ENCODE measurements around the gene PVRIG. TPM values are rescaled to one million over a fixed set of nuclear protein-coding genes. Genes with fewer than 3 reads are reported as not detected.
"Not testable (repeated sequence)": the region's sequence is repeated elsewhere in the genome, so short reads cannot be mapped to it uniquely, and the experiment has no call there.

The PVRIG gene
- polyA plus RNA-seq, 2 donors, result 0.24 to 0.31 TPM

GRCh38 chr7:100192969-100193368, 26.8 kb upstream of the PVRIG start:
- Histone ChIP-seq H3K27ac (ENCODE audit: low read depth in 2 of 2, low read length in 1 of 2) (no peak overlapping the region), H3K36me3 (ENCODE audit: control insufficient read depth in 2 of 2, insufficient read depth in 2 of 2, low read length in 1 of 2) (no peaks in the 10 kb centered on the region)
- WGBS, 2 donors, result 84 to 94% methylated on average over 3 of the region's 3 CpGs

DNA sequence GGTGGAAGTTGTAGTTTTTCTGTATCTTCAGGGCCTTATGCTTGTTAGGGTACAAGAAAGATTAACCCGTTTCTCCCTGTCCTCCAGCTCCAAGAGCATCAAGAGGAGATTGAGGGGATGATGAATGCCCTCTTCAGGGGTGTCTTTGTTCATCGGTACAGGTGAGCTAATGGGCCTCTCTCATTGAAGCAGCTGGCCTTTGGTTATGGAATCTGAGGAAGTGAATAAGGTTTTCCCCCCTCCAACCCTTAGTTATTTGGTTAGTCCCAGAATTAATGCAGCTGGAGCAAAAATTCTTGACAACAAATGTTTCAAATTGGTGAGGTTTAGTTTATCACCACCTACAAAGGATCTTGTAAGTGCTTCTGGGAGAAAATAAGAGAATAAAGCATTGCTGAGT, 24.5 kb upstream of the PVRIG start:
- Histone ChIP-seq H3K36me3 (ENCODE audit: control insufficient read depth in 2 of 2, insufficient read depth in 2 of 2, low read length in 1 of 2) (no peaks in the 10 kb centered on the region), H3K27me3 (ENCODE audit: control insufficient read depth in 1 of 2, insufficient read depth in 2 of 2, low read length in 2 of 2) (no peaks in the 10 kb centered on the region), H3K4me1 (ENCODE audit: control insufficient read depth in 2 of 2, insufficient read depth in 2 of 2, low read length in 1 of 2) (no peaks in the 10 kb centered on the region), H3K27ac (ENCODE audit: low read depth in 2 of 2, low read length in 1 of 2) (no peak overlapping the region), H3K4me3 (ENCODE audit: low read depth in 1 of 2, low read length in 2 of 2) (no peak overlapping the region), H3K9me3 (ENCODE audit: control insufficient read depth in 2 of 2, insufficient read depth in 1 of 2, low read depth in 1 of 2, low read length in 1 of 2) (no peaks in the 10 kb centered on the region)
- WGBS, 2 donors, result 68 to 78% methylated on average over 2 of the region's 2 CpGs

More at GRCh38 chr7:100192969-100193368, 26.8 kb upstream of the PVRIG start:
- Histone ChIP-seq H3K27me3 (ENCODE audit: control insufficient read depth in 1 of 2, insufficient read depth in 2 of 2, low read length in 2 of 2) (no peaks in the 10 kb centered on the region), H3K9me3 (ENCODE audit: control insufficient read depth in 2 of 2, insufficient read depth in 1 of 2, low read depth in 1 of 2, low read length in 1 of 2) (no peaks in the 10 kb centered on the region), H3K4me3 (ENCODE audit: low read depth in 1 of 2, low read length in 2 of 2) (no peak overlapping the region), H3K4me1 (ENCODE audit: control insufficient read depth in 2 of 2, insufficient read depth in 2 of 2, low read length in 1 of 2) (no peaks in the 10 kb centered on the region)

DNA sequence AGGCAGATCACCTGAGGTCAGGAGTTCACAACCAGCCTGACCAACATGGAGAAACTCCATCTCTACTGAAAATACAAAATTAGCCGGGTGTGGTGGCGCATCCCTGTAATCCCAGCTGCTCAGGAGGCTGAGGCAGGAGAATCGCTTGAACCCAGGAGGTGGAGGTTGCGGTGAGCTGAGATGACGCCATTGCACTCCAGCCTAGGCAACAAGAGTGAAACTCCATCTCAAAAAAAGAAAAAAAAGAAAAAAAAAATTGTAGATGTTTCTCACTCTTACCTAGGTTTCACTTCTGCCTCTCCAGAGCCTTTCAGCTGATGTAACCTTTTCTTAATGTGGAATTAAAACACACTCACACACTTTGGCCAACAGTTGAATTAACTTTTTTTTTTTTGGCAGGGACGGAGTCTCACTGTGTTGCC, 23.8 kb upstream of the PVRIG start:
- H3K4me1 ChIP-seq (ENCODE audit: control insufficient read depth in 2 of 2, insufficient read depth in 2 of 2, low read length in 1 of 2); H3K9me3 ChIP-seq (ENCODE audit: control insufficient read depth in 2 of 2, insufficient read depth in 1 of 2, low read depth in 1 of 2, low read length in 1 of 2); H3K36me3 ChIP-seq (ENCODE audit: control insufficient read depth in 2 of 2, insufficient read depth in 2 of 2, low read length in 1 of 2); H3K27me3 ChIP-seq (ENCODE audit: control insufficient read depth in 1 of 2, insufficient read depth in 2 of 2, low read length in 2 of 2); H3K27ac ChIP-seq (ENCODE audit: low read depth in 2 of 2, low read length in 1 of 2); H3K4me3 ChIP-seq (ENCODE audit: low read depth in 1 of 2, low read length in 2 of 2): not testable (repeated sequence)
- WGBS, 2 donors, result 89 to 94% methylated on average over 6 of the region's 6 CpGs

DNA sequence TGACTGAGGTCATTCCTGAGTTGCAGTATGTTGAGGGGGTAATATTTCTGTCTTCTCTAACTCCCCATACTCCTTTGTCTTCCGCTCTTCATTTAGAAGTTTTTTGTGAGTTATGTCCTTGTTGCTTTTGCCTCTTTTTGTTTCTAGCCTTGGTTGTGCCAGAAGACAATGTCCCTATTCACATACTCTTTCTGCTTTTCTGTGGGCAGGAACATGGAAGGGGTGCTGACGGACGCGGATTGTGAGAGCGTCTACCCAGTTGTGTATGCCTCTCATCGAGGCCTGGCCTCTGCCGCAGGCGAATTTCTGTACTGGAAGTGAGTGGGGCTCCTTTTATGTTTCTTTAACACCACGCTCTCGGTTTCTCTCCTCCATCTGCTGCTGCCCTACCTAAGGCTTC, 21.5 kb upstream of the PVRIG start:
- 92 to 94% methylated on average over 10 of the region's 10 CpGs for WGBS, 2 donors

DNA sequence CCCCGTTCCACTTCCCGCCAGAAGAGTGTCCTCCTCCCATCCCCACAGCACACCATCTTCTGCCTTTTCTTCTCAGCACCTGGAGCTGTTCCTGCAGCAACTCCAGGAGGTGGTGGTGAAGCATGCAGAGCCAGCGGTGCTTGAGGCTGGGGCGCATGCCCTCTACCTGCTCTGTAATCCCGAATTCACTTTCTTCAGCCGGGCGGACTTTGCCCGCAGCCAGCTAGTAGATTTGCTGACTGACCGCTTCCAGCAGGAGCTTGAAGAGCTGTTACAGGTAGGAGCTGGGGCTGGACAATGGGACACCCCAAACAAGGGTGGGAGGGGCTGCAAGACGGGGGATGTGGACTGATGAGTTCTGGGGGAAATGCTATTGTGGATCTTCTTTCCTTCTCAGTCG, 19.1 kb upstream of the PVRIG start:
- no peak overlapping the region for H3K4me3 ChIP-seq (ENCODE audit: low read depth in 1 of 2, low read length in 2 of 2)
- H3K36me3 ChIP-seq (ENCODE audit: control insufficient read depth in 2 of 2, insufficient read depth in 2 of 2, low read length in 1 of 2), result no peaks in the 10 kb centered on the region
- 69 to 79% methylated on average over 11 of the region's 11 CpGs for WGBS, 2 donors
- no peak overlapping the region for H3K27ac ChIP-seq (ENCODE audit: low read depth in 2 of 2, low read length in 1 of 2)
- H3K27me3 ChIP-seq (ENCODE audit: control insufficient read depth in 1 of 2, insufficient read depth in 2 of 2, low read length in 2 of 2), result no peaks in the 10 kb centered on the region
- H3K4me1 ChIP-seq (ENCODE audit: control insufficient read depth in 2 of 2, insufficient read depth in 2 of 2, low read length in 1 of 2), result no peaks in the 10 kb centered on the region
- no peaks in the 10 kb centered on the region for H3K9me3 ChIP-seq (ENCODE audit: control insufficient read depth in 2 of 2, insufficient read depth in 1 of 2, low read depth in 1 of 2, low read length in 1 of 2)

More for the DNA sequence above, 21.5 kb upstream of the PVRIG start:
- Histone ChIP-seq H3K27ac (ENCODE audit: low read depth in 2 of 2, low read length in 1 of 2) (no peak overlapping the region), H3K27me3 (ENCODE audit: control insufficient read depth in 1 of 2, insufficient read depth in 2 of 2, low read length in 2 of 2) (no peaks in the 10 kb centered on the region), H3K4me1 (ENCODE audit: control insufficient read depth in 2 of 2, insufficient read depth in 2 of 2, low read length in 1 of 2) (no peaks in the 10 kb centered on the region), H3K9me3 (ENCODE audit: control insufficient read depth in 2 of 2, insufficient read depth in 1 of 2, low read depth in 1 of 2, low read length in 1 of 2) (no peaks in the 10 kb centered on the region), H3K36me3 (ENCODE audit: control insufficient read depth in 2 of 2, insufficient read depth in 2 of 2, low read length in 1 of 2) (no peaks in the 10 kb centered on the region), H3K4me3 (ENCODE audit: low read depth in 1 of 2, low read length in 2 of 2) (no peak overlapping the region)

DNA sequence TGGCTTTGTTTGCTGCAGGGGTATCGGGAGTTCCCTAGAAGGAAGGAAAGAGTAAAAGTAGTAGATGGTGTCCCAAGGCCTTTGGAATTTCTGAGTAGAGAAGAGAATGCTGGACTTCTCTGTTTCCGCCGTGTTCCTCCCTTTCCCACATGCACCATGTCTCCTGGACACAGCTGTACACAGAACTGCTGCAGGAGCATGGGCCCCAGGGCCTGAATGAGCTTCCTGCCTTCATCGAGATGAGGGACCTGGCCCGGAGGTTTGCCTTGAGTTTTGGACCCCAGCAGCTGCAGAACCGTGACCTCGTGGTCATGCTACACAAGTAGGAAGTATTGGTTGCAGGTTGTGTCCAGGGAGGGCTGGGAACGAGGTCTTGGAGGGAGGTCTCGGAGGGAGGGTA, 15.3 kb upstream of the PVRIG start:
- H3K36me3 ChIP-seq (ENCODE audit: control insufficient read depth in 2 of 2, insufficient read depth in 2 of 2, low read length in 1 of 2), result no peaks in the 10 kb centered on the region
- WGBS, 2 donors, result 85 to 86% methylated on average over 9 of the region's 9 CpGs
- H3K27me3 ChIP-seq (ENCODE audit: control insufficient read depth in 1 of 2, insufficient read depth in 2 of 2, low read length in 2 of 2), result no peaks in the 10 kb centered on the region
- no peak overlapping the region for H3K27ac ChIP-seq (ENCODE audit: low read depth in 2 of 2, low read length in 1 of 2)
- H3K9me3 ChIP-seq (ENCODE audit: control insufficient read depth in 2 of 2, insufficient read depth in 1 of 2, low read depth in 1 of 2, low read length in 1 of 2), result no peaks in the 10 kb centered on the region
- H3K4me3 ChIP-seq (ENCODE audit: low read depth in 1 of 2, low read length in 2 of 2), result no peak overlapping the region
- H3K4me1 ChIP-seq (ENCODE audit: control insufficient read depth in 2 of 2, insufficient read depth in 2 of 2, low read length in 1 of 2), result no peaks in the 10 kb centered on the region

DNA sequence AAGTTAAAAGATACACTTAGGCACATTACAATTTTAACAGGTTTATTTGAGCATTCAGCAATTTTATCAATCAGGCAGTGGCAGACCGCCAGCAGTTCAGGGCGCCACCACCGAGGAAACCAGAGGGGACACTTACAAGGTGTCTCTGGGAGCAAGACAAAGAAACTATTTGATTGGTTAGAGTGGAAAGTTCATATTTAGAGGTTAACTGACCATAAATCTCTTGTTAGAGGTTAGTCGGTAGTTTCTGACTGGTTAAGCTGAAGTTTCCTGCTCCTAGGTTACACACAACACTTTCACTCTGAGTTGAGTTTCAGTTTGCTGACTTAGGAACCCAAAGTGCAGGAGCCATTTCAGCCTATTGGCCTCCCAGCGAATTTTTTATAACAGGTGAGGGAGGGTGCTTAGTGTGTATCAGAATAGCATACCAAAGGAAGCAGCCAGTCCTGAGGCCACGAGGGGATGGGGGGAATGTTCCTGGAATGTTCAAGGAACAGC, 10.8 kb upstream of the PVRIG start:
- no peaks in the 10 kb centered on the region for H3K36me3 ChIP-seq (ENCODE audit: control insufficient read depth in 2 of 2, insufficient read depth in 2 of 2, low read length in 1 of 2)
- no peaks in the 10 kb centered on the region for H3K9me3 ChIP-seq (ENCODE audit: control insufficient read depth in 2 of 2, insufficient read depth in 1 of 2, low read depth in 1 of 2, low read length in 1 of 2)
- WGBS, 2 donors, result 40 to 58% methylated on average over 6 of the region's 6 CpGs
- H3K27me3 ChIP-seq (ENCODE audit: control insufficient read depth in 1 of 2, insufficient read depth in 2 of 2, low read length in 2 of 2), result no peaks in the 10 kb centered on the region
- no peak overlapping the region for H3K27ac ChIP-seq (ENCODE audit: low read depth in 2 of 2, low read length in 1 of 2)
- no peaks in the 10 kb centered on the region for H3K4me1 ChIP-seq (ENCODE audit: control insufficient read depth in 2 of 2, insufficient read depth in 2 of 2, low read length in 1 of 2)
- no peak overlapping the region for H3K4me3 ChIP-seq (ENCODE audit: low read depth in 1 of 2, low read length in 2 of 2)

DNA sequence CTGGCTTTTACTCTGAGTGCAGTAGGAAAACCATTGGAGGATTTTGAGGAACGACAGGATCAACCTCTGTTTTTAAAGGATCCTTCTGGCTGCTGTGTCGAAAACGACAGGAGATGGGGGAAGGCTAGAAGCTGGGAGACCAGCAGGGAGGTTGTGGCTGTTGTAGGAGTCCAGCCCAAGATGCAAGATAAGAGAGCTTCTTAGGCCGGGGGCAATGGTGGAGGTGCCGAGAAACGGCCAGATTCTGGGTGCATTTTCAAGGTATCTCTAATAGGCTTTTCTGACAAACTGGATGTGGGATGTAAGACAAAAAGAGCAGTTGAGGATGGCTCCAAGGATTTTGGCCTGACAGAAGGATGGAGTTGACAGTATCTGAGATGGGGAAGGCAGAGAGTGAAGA, 10.3 kb upstream of the PVRIG start:
- Histone ChIP-seq H3K36me3 (ENCODE audit: control insufficient read depth in 2 of 2, insufficient read depth in 2 of 2, low read length in 1 of 2) (no peaks in the 10 kb centered on the region), H3K9me3 (ENCODE audit: control insufficient read depth in 2 of 2, insufficient read depth in 1 of 2, low read depth in 1 of 2, low read length in 1 of 2) (no peaks in the 10 kb centered on the region), H3K4me3 (ENCODE audit: low read depth in 1 of 2, low read length in 2 of 2) (no peak overlapping the region), H3K27ac (ENCODE audit: low read depth in 2 of 2, low read length in 1 of 2) (no peak overlapping the region), H3K27me3 (ENCODE audit: control insufficient read depth in 1 of 2, insufficient read depth in 2 of 2, low read length in 2 of 2) (no peaks in the 10 kb centered on the region), H3K4me1 (ENCODE audit: control insufficient read depth in 2 of 2, insufficient read depth in 2 of 2, low read length in 1 of 2) (no peaks in the 10 kb centered on the region)
- 62 to 63% methylated on average over 6 of the region's 6 CpGs for WGBS, 2 donors

DNA sequence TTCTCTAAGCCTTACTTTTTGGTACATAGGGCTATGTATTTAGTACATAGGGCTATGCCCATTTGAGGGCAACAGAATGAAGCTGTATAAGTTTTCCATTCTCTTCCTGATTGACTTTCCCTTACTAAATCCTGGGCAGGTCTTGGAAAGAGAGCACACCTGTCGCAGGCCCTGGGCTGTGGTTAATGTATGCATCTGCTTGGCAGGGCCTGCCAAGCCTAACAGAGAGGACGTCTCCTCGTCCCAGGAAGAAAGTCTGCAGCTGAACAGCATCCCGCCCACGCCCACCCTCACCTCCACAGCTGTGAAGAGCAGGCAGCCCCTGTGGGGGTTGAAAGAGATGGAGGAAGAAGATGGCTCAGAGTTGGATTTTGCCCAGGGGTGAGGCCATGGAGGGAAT, 8.9 kb upstream of the PVRIG start:
- Histone ChIP-seq H3K4me3 (ENCODE audit: low read depth in 1 of 2, low read length in 2 of 2) (no peak overlapping the region), H3K9me3 (ENCODE audit: control insufficient read depth in 2 of 2, insufficient read depth in 1 of 2, low read depth in 1 of 2, low read length in 1 of 2) (no peaks in the 10 kb centered on the region), H3K36me3 (ENCODE audit: control insufficient read depth in 2 of 2, insufficient read depth in 2 of 2, low read length in 1 of 2) (no peaks in the 10 kb centered on the region), H3K27me3 (ENCODE audit: control insufficient read depth in 1 of 2, insufficient read depth in 2 of 2, low read length in 2 of 2) (no peaks in the 10 kb centered on the region), H3K4me1 (ENCODE audit: control insufficient read depth in 2 of 2, insufficient read depth in 2 of 2, low read length in 1 of 2) (no peaks in the 10 kb centered on the region), H3K27ac (ENCODE audit: low read depth in 2 of 2, low read length in 1 of 2) (no peak overlapping the region)
- 67 to 75% methylated on average over 5 of the region's 5 CpGs for WGBS, 2 donors

DNA sequence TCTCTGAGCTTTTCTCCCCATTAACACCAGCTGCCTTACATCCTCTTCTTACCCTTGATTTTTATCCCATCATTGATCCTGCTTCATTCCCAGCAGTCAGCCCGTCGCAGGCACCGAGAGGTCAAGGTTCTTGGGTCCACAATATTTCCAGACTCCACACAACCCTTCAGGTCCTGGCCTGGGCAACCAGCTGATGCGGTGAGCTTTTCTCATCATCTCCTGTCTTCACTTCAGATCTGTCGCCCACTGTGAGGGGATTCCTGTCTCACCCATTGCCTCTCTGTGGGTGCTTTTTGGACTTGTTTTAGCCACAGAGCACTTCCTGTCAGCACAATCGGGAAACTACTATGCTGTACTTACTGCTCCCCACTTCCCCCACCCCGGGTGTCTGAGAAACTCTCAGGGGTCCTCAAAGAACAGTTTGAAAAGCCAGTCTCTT, 8.4 kb upstream of the PVRIG start:
- Histone ChIP-seq H3K27me3 (ENCODE audit: control insufficient read depth in 1 of 2, insufficient read depth in 2 of 2, low read length in 2 of 2) (no peaks in the 10 kb centered on the region), H3K9me3 (ENCODE audit: control insufficient read depth in 2 of 2, insufficient read depth in 1 of 2, low read depth in 1 of 2, low read length in 1 of 2) (no peaks in the 10 kb centered on the region)
- 78 to 79% methylated on average over 7 of the region's 7 CpGs for WGBS, 2 donors

More for the DNA sequence above, 8.4 kb upstream of the PVRIG start:
- Histone ChIP-seq H3K27ac (ENCODE audit: low read depth in 2 of 2, low read length in 1 of 2) (no peak overlapping the region), H3K36me3 (ENCODE audit: control insufficient read depth in 2 of 2, insufficient read depth in 2 of 2, low read length in 1 of 2) (no peaks in the 10 kb centered on the region), H3K4me3 (ENCODE audit: low read depth in 1 of 2, low read length in 2 of 2) (no peak overlapping the region), H3K4me1 (ENCODE audit: control insufficient read depth in 2 of 2, insufficient read depth in 2 of 2, low read length in 1 of 2) (no peaks in the 10 kb centered on the region)

Data from esophagus (tissue), 2 donors.